ENCODE results near the gene APBA1. TPM values are rescaled to one million over a fixed set of nuclear protein-coding genes. Genes with fewer than 3 reads are reported as not detected.
A peak's percentile ranks its signal among the peaks of the same experiment; 100 is the strongest.

Gene APBA1
- total and polyA plus RNA-seq, 2 donors (not counting 3 experiments of a cell fraction or from before 2014, with no cell fraction given): 6.1 to 11.3 TPM

GRCh38 chr9:69577123-69577522 lies 95.0 kb downstream of the APBA1 start:
- Histone ChIP-seq H3K36me3 (ENCODE audit: control insufficient read depth in 2 of 2, extremely low read depth in 1 of 2, insufficient read depth in 2 of 2, low read length in 2 of 2) (no peaks in the 10 kb centered on the region), H3K4me2 (ENCODE audit: insufficient read depth, low read length) (no peak overlapping the region), H3K4me1 (ENCODE audit: control insufficient read depth, extremely low read depth, insufficient read depth, low read length) (peaks cover 24% of the 10 kb centered on the region), H3K4me3 (replicated peaks in 1 of 3; ENCODE audit: insufficient read depth in 1 of 3, low read depth in 1 of 3, low read length in 3 of 3) (no peak overlapping the region), H2AFZ (ENCODE audit: low read depth, low read length) (no peak overlapping the region), H3K79me2 (ENCODE audit: control insufficient read depth, insufficient read depth, low read length) (no peaks in the 10 kb centered on the region), H3K9me1 (replicated peaks; ENCODE audit: control insufficient read depth, extremely low read depth, insufficient read depth, low read length) (no peaks in the 10 kb centered on the region), H4K20me1 (replicated peaks; ENCODE audit: control insufficient read depth, extremely low read depth, insufficient read depth, low read length) (no peaks in the 10 kb centered on the region), H3K9ac (replicated peaks; ENCODE audit: extremely low read depth, insufficient read depth, low read length) (no peak overlapping the region), H3K27me3 (ENCODE audit: control insufficient read depth in 2 of 2, insufficient read depth in 2 of 2, low read length in 2 of 2) (no peaks in the 10 kb centered on the region), H3K27ac (ENCODE audit: insufficient read depth, low read depth, low read length) (no peak overlapping the region), H3K9me3 (replicated peaks; ENCODE audit: control insufficient read depth, insufficient read depth, low read length) (no peaks in the 10 kb centered on the region)
- CTCF ChIA-PET: interaction anchor here (0.7 to 1.3 kb wide), 2 partner anchors 95 to 96 kb away, joined by 3 to 4 read pairs; no protein-coding TSS in a partner anchor
- intact Hi-C loops (cut with micrococcal nuclease) (no loop called here), dilution Hi-C loops (cut with MboI; ENCODE audit: extremely low pct_ligation_motif_present, low sequenced_read_pairs) (no loop called here)
- no peak for DNase-seq (ENCODE audit: low read depth, low spot score)
- no peak for FAIRE-seq
- TF ChIP-seq, protein P1, sequence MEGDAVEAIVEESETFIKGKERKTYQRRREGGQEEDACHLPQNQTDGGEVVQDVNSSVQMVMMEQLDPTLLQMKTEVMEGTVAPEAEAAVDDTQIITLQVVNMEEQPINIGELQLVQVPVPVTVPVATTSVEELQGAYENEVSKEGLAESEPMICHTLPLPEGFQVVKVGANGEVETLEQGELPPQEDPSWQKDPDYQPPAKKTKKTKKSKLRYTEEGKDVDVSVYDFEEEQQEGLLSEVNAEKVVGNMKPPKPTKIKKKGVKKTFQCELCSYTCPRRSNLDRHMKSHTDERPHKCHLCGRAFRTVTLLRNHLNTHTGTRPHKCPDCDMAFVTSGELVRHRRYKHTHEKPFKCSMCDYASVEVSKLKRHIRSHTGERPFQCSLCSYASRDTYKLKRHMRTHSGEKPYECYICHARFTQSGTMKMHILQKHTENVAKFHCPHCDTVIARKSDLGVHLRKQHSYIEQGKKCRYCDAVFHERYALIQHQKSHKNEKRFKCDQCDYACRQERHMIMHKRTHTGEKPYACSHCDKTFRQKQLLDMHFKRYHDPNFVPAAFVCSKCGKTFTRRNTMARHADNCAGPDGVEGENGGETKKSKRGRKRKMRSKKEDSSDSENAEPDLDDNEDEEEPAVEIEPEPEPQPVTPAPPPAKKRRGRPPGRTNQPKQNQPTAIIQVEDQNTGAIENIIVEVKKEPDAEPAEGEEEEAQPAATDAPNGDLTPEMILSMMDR (IDR thresholded peaks at IDR 0.05; ENCODE audit: extremely low read depth in 1 of 2, insufficient read depth in 1 of 2, low read depth in 1 of 2, low read length in 2 of 2): no peak
- POLR2A ChIA-PET: no interaction called here
- no TSS peak for BruUV-seq (replicated peaks)

DNA sequence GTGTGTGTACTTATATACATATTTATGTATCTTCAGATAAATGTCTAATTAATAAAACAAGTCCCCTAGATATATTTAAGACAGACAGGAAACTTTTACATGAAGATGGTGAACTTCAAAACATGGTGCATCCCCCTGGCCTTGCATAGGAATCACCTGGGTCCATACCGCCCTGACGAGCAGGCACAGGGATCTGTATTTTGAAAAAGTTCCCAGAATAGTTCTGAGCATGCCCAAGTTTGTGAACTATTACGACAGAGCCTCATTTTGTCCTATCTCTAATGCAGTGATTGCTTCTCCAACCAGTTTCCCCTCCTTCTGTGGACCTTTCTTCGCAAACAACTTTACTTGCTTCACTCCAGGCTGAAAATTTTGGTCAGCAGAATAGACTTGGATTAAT lies 98.1 kb downstream of the APBA1 start:
- no TSS peak for BruUV-seq (replicated peaks)
- peaks cover 43% of the 10 kb centered on the region for H3K4me1 ChIP-seq (ENCODE audit: control insufficient read depth, extremely low read depth, insufficient read depth, low read length)
- H2AFZ ChIP-seq (ENCODE audit: low read depth, low read length): no peak overlapping the region
- no peaks in the 10 kb centered on the region for H3K36me3 ChIP-seq (ENCODE audit: control insufficient read depth in 2 of 2, extremely low read depth in 1 of 2, insufficient read depth in 2 of 2, low read length in 2 of 2)
- POLR2A ChIA-PET: no interaction called here
- H3K9me3 ChIP-seq (replicated peaks; ENCODE audit: control insufficient read depth, insufficient read depth, low read length): no peaks in the 10 kb centered on the region
- H3K27ac ChIP-seq (ENCODE audit: insufficient read depth, low read depth, low read length): peak overlapping the region; percentile 82
- H4K20me1 ChIP-seq (replicated peaks; ENCODE audit: control insufficient read depth, extremely low read depth, insufficient read depth, low read length): no peaks in the 10 kb centered on the region
- TF ChIP-seq POLR2A (IDR thresholded peaks at IDR 0.05; ENCODE audit: low read depth, low read length) (no peak), FOS (IDR thresholded peaks at IDR 0.05; ENCODE audit: borderline replicate concordance, insufficient read depth, low read length) (no peak), MYC (IDR thresholded peaks at IDR 0.05; ENCODE audit: low read depth, low read length) (no peak), EZH2 (IDR thresholded peaks at IDR 0.05; ENCODE audit: borderline replicate concordance, low read depth, low read length, severe bottlenecking) (no peak), POLR2AphosphoS5 (IDR thresholded peaks at IDR 0.05; ENCODE audit: insufficient read depth, low read depth, low read length) (no peak), GATA2 (IDR thresholded peaks at IDR 0.05; ENCODE audit: insufficient read depth, insufficient read length, low read depth, low read length) (no peak), JUN (IDR thresholded peaks at IDR 0.05; ENCODE audit: borderline replicate concordance, insufficient read depth, insufficient read length, low read depth) (no peak)
- TF ChIP-seq, protein P1 (IDR thresholded peaks at IDR 0.05; ENCODE audit: extremely low read depth in 1 of 2, insufficient read depth in 1 of 2, low read depth in 1 of 2, low read length in 2 of 2): no peak
- TF ChIP-seq, protein P2, sequence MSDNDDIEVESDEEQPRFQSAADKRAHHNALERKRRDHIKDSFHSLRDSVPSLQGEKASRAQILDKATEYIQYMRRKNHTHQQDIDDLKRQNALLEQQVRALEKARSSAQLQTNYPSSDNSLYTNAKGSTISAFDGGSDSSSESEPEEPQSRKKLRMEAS (IDR thresholded peaks at IDR 0.05; ENCODE audit: insufficient read depth, insufficient read length): no peak
- no peaks in the 10 kb centered on the region for H3K79me2 ChIP-seq (ENCODE audit: control insufficient read depth, insufficient read depth, low read length)
- no peak overlapping the region for H3K4me3 ChIP-seq (replicated peaks in 1 of 3; ENCODE audit: insufficient read depth in 1 of 3, low read depth in 1 of 3, low read length in 3 of 3)
- H3K9ac ChIP-seq (replicated peaks; ENCODE audit: extremely low read depth, insufficient read depth, low read length): no peak overlapping the region
- FAIRE-seq: peak; percentile 56
- DNase-seq (ENCODE audit: low read depth, low spot score): no peak
- CTCF ChIA-PET: interaction anchor here (0.7 to 2.9 kb wide), 7 partner anchors 8 to 152 kb away, joined by 3 to 15 read pairs (median 6); partner anchors contain the start of gene APBA1
- intact Hi-C loops (cut with micrococcal nuclease) (loop anchor here (1.0 to 5.0 kb wide), 2 partner anchors 27 to 183 kb away; no protein-coding TSS in a partner anchor), dilution Hi-C loops (cut with MboI; ENCODE audit: extremely low pct_ligation_motif_present, low sequenced_read_pairs) (no loop called here)
- H3K27me3 ChIP-seq (ENCODE audit: control insufficient read depth in 2 of 2, insufficient read depth in 2 of 2, low read length in 2 of 2): no peaks in the 10 kb centered on the region
- no peaks in the 10 kb centered on the region for H3K9me1 ChIP-seq (replicated peaks; ENCODE audit: control insufficient read depth, extremely low read depth, insufficient read depth, low read length)
- peak overlapping the region; percentile 55 for H3K4me2 ChIP-seq (ENCODE audit: insufficient read depth, low read length)
